Medulla oblongata (tissue), 1 donor: ENCODE data around the gene ARID1B.

Experiments used
- DNase-seq: peaks from one replicate; pipeline ENCODE4 v3.0.0-alpha.2; 2015; ENCODE audit errors: extremely low spot score

ARID1B gene

GRCh38 chr6:157205473-157206358 lies 428.5 kb downstream of the ARID1B start:
- no peak for DNase-seq

GRCh38 chr6:157206359-157206815 lies 429.2 kb downstream of the ARID1B start:
- DNase-seq: no peak

- DNase-seq: no peak
Measured at GRCh38 chr6:157207521-157208076, 430.4 kb downstream of the ARID1B start.

GRCh38 chr6:157209865-157210530 lies 432.8 kb downstream of the ARID1B start:
- no peak for DNase-seq

- no peak for DNase-seq
Measured at GRCh38 chr6:157210954-157211353, 433.8 kb downstream of the ARID1B start.

GRCh38 chr6:157211603-157212455 lies 434.7 kb downstream of the ARID1B start:
- DNase-seq: no peak

GRCh38 chr6:157213426-157213825 lies 436.2 kb downstream of the ARID1B start:
- DNase-seq: no peak

GRCh38 chr6:157213907-157214565 lies 436.9 kb downstream of the ARID1B start:
- no peak for DNase-seq

GRCh38 chr6:157215717-157216116 lies 438.5 kb downstream of the ARID1B start:
- DNase-seq: no peak

- DNase-seq: no peak
Measured at GRCh38 chr6:157216570-157216969, 439.4 kb downstream of the ARID1B start.

- DNase-seq: no peak
Measured at GRCh38 chr6:157217198-157217893, 440.2 kb downstream of the ARID1B start.

- DNase-seq: no peak
Measured at GRCh38 chr6:157217894-157218370, 440.8 kb downstream of the ARID1B start.

GRCh38 chr6:157218371-157219198 lies 441.4 kb downstream of the ARID1B start:
- DNase-seq: no peak

- no peak for DNase-seq
Measured at GRCh38 chr6:157219201-157220200, 442.3 kb downstream of the ARID1B start.

- no peak for DNase-seq
Measured at GRCh38 chr6:157220485-157220884, 443.3 kb downstream of the ARID1B start.

- DNase-seq: peak; percentile 68
Measured at GRCh38 chr6:157221049-157221816, 444.1 kb downstream of the ARID1B start.

GRCh38 chr6:157221817-157222175 lies 444.6 kb downstream of the ARID1B start:
- DNase-seq: no peak
